HepG2 (cell line): ENCODE data around the gene INTS1. TPM values are rescaled to one million over a fixed set of nuclear protein-coding genes. Genes with fewer than 3 reads are reported as not detected.
A peak's percentile ranks its signal among the peaks of the same experiment; 100 is the strongest.

ENCODE experiments used
- GMEB2 ChIP-seq: IDR thresholded peaks from 2 replicates; pipeline ENCODE4 v1.6.1; 2016; ENCODE audit warnings: missing biosample characterization, missing genetic modification reagents, low read depth
- HOXD1 ChIP-seq: sonication (generic); formaldehyde crosslinking; IDR thresholded peaks from 2 replicates; pipeline ENCODE4 v1.5.0; 2020; ENCODE audit warnings: missing genetic modification reagents
- NRL ChIP-seq: sonication (generic); formaldehyde crosslinking; IDR thresholded peaks from 2 replicates; pipeline ENCODE4 v1.5.0; 2020; ENCODE audit warnings: missing genetic modification reagents, mild to moderate bottlenecking, moderate library complexity, borderline replicate concordance
- SMARCE1 ChIP-seq: fragments of 450-650 bp; IDR thresholded peaks from 2 replicates; pipeline ENCODE4 v1.6.1; 2017; ENCODE audit warnings: borderline replicate concordance
- TRIM24 ChIP-seq: sonication (generic); formaldehyde crosslinking; IDR thresholded peaks from 2 replicates; pipeline ENCODE4 v1.8.0; 2022; ENCODE audit warnings: mild to moderate bottlenecking, missing genetic modification reagents
- TSC22D2 ChIP-seq: sonication (generic); formaldehyde crosslinking; IDR thresholded peaks from 2 replicates; pipeline ENCODE4 v1.5.1; 2020; ENCODE audit warnings: missing genetic modification reagents, mild to moderate bottlenecking, borderline replicate concordance
- ZC3H4 ChIP-seq: sonication (generic); formaldehyde crosslinking; IDR thresholded peaks from 2 replicates; pipeline ENCODE4 v1.4.0; 2020; ENCODE audit warnings: missing genetic modification reagents, borderline replicate concordance
- ZNF501 ChIP-seq: sonication (generic); formaldehyde crosslinking; IDR thresholded peaks from 2 replicates; pipeline ENCODE4 v1.5.1; 2020; ENCODE audit warnings: mild to moderate bottlenecking, moderate library complexity, missing genetic modification reagents
- ZNF607 ChIP-seq: sonication (generic); formaldehyde crosslinking; IDR thresholded peaks from 2 replicates; pipeline ENCODE4 v1.5.1; 2020; ENCODE audit warnings: missing genetic modification reagents, mild to moderate bottlenecking, borderline replicate concordance
- ZNF629 ChIP-seq: sonication (generic); formaldehyde crosslinking; conservative IDR thresholded peaks from 2 replicates; pipeline ENCODE4 v1.5.0; 2020; ENCODE audit warnings: missing genetic modification reagents
- polyA plus RNA-seq, 8 experiments: library from polyadenylated mRNA; depleted of rRNA in 3 of 8; stranded (reverse) in 7 of 8; unstranded in 1 of 8; fragments of >200 nt; fragmentation: Illumina TruSeq in 4 of 8; extraction: Trizol in 4 of 8; gene quantifications; 2 replicates each; pipeline versions ENCODE4 v1.2.1 to v1.2.3, GENCODE V29; 2011 to 2016; ENCODE audit warnings: low read depth in 4 of 8, missing spikeins in 1 of 8, mixed read lengths in 1 of 8; ENCODE audit not compliant: insufficient read depth in 1 of 8
- total RNA-seq, 5 experiments: library from RNA; depleted of rRNA; stranded (reverse); fragments of >200 nt; fragmentation: Illumina TruSeq; extraction: Trizol; gene quantifications; 2 replicates each; pipeline ENCODE4 v1.2.3, GENCODE V29; 2016; ENCODE audit warnings: low read depth in 1 of 5
- TF ChIP-seq, protein P1 (sequence below): sonication (generic); formaldehyde crosslinking; IDR thresholded peaks from 2 replicates; pipeline ENCODE4 v1.5.0; 2020; ENCODE audit warnings: mild to moderate bottlenecking, missing genetic modification reagents, borderline replicate concordance
- TF ChIP-seq, protein P2 (sequence below): IDR thresholded peaks from 2 replicates; pipeline ENCODE4 v1.6.1; 2016

INTS1 gene
- total and polyA plus RNA-seq, 2 of the 13 experiments (the other 11 are each of a cell fraction or from before 2014, with no cell fraction given) = 13.7 to 29.0 TPM

DNA sequence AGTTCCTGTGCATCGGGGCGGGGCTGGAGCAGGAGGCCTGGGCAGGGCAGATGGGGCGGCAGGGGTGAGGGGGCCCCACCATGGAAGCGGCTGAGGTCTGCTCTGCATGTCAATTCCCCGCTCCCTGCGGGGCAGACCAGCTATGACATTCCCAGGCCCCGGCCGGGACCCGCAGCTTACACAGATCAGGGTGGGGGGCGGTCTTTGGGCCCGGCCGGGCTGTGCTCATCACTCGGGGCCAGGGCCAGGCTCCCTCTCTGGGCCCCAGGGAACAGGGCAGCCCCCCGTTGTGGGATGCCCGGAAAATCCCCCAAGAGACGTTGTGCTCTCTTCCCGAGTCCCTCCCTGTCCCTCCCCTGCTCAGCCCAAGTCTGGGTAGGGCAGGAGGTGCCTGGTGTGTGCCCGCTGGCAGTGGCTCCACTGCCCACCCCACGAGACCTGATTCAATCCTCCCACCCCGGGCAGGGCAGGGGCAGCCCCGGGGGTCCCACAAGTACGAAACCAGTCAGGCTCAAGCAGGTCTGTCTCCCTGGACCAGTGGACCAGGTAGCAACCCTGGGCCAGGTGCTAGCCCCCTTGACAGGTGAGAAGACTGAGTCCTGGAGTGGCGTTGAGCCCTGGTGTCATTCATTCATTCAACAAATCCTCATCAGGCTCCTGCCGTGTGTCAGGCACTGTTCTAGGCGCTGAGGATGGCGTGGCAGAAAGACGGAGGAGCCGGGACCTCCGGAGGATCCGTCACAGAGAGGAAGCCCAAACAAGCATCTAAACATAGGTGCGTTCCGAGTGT lies 73.9 kb downstream of the INTS1 start (continued):
- TF ChIP-seq ZC3H4 (no peak), NRL (no peak), ZNF607 (no peak), GMEB2 (CRISPR knock-in tag) (no peak), ZNF629 (peak; percentile 83), ZNF501 (CRISPR knock-in tag) (no peak), TRIM24 (CRISPR knock-in tag) (no peak), HOXD1 (no peak), SMARCE1 (no peak), TSC22D2 (CRISPR knock-in tag) (no peak)
- TF ChIP-seq, protein P1, sequence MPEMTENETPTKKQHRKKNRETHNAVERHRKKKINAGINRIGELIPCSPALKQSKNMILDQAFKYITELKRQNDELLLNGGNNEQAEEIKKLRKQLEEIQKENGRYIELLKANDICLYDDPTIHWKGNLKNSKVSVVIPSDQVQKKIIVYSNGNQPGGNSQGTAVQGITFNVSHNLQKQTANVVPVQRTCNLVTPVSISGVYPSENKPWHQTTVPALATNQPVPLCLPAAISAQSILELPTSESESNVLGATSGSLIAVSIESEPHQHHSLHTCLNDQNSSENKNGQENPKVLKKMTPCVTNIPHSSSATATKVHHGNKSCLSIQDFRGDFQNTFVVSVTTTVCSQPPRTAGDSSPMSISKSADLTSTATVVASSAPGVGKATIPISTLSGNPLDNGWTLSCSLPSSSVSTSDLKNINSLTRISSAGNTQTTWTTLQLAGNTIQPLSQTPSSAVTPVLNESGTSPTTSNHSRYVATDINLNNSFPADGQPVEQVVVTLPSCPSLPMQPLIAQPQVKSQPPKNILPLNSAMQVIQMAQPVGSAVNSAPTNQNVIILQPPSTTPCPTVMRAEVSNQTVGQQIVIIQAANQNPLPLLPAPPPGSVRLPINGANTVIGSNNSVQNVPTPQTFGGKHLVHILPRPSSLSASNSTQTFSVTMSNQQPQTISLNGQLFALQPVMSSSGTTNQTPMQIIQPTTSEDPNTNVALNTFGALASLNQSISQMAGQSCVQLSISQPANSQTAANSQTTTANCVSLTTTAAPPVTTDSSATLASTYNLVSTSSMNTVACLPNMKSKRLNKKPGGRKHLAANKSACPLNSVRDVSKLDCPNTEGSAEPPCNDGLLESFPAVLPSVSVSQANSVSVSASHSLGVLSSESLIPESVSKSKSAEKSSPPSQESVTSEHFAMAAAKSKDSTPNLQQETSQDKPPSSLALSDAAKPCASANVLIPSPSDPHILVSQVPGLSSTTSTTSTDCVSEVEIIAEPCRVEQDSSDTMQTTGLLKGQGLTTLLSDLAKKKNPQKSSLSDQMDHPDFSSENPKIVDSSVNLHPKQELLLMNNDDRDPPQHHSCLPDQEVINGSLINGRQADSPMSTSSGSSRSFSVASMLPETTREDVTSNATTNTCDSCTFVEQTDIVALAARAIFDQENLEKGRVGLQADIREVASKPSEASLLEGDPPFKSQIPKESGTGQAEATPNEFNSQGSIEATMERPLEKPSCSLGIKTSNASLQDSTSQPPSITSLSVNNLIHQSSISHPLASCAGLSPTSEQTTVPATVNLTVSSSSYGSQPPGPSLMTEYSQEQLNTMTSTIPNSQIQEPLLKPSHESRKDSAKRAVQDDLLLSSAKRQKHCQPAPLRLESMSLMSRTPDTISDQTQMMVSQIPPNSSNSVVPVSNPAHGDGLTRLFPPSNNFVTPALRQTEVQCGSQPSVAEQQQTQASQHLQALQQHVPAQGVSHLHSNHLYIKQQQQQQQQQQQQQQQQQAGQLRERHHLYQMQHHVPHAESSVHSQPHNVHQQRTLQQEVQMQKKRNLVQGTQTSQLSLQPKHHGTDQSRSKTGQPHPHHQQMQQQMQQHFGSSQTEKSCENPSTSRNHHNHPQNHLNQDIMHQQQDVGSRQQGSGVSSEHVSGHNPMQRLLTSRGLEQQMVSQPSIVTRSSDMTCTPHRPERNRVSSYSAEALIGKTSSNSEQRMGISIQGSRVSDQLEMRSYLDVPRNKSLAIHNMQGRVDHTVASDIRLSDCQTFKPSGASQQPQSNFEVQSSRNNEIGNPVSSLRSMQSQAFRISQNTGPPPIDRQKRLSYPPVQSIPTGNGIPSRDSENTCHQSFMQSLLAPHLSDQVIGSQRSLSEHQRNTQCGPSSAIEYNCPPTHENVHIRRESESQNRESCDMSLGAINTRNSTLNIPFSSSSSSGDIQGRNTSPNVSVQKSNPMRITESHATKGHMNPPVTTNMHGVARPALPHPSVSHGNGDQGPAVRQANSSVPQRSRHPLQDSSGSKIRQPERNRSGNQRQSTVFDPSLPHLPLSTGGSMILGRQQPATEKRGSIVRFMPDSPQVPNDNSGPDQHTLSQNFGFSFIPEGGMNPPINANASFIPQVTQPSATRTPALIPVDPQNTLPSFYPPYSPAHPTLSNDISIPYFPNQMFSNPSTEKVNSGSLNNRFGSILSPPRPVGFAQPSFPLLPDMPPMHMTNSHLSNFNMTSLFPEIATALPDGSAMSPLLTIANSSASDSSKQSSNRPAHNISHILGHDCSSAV = no peak
- TF ChIP-seq, protein P2, sequence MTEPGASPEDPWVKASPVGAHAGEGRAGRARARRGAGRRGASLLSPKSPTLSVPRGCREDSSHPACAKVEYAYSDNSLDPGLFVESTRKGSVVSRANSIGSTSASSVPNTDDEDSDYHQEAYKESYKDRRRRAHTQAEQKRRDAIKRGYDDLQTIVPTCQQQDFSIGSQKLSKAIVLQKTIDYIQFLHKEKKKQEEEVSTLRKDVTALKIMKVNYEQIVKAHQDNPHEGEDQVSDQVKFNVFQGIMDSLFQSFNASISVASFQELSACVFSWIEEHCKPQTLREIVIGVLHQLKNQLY (CRISPR knock-in tag) = no peak
